Fibroblast of mammary gland (primary cell): ENCODE data around the gene MRPL12.

Source experiments
- DNase-seq: peaks from one replicate; pipeline ENCODE4 v3.0.0-alpha.2; 2010; ENCODE audit warnings: low read depth
- H3K4me3 ChIP-seq: 2 replicates; pipeline ENCODE4 v1.5.1; 2011; ENCODE audit warnings: low read depth, mild to moderate bottlenecking, low read length, moderate library complexity; ENCODE audit not compliant: control insufficient read depth
- CTCF ChIP-seq: conservative IDR thresholded peaks from 2 replicates; pipeline ENCODE4 v1.5.1; 2011; ENCODE audit warnings: low read depth, low read length, inconsistent platforms; ENCODE audit not compliant: control insufficient read depth, insufficient read depth

Gene MRPL12

GRCh38 chr17:81706757-81707624 lies 3.8 kb downstream of the MRPL12 start:
- TF ChIP-seq CTCF, result no peak
- no peak for DNase-seq

GRCh38 chr17:81707725-81708646 lies 4.8 kb downstream of the MRPL12 start:
- DNase-seq, result no peak
- no peak overlapping the region for H3K4me3 ChIP-seq
- TF ChIP-seq CTCF, result no peak

More at GRCh38 chr17:81706757-81707624, 3.8 kb downstream of the MRPL12 start:
- no peak overlapping the region for H3K4me3 ChIP-seq

- TF ChIP-seq CTCF, result no peak
- no peak for DNase-seq
- H3K4me3 ChIP-seq, result no peak overlapping the region
Measured at GRCh38 chr17:81708739-81709185, 5.6 kb downstream of the MRPL12 start.

- no peak overlapping the region for H3K4me3 ChIP-seq
- DNase-seq, result peak; percentile 37
- no peak for TF ChIP-seq CTCF
Measured at GRCh38 chr17:81710514-81711308, 7.5 kb downstream of the MRPL12 start.

- H3K4me3 ChIP-seq, result peak within 1 kb of the TSS; percentile 54
- peak; percentile 63 for DNase-seq
- no peak for TF ChIP-seq CTCF
Measured at GRCh38 chr17:81711814-81712467, 8.8 kb downstream of the MRPL12 start, which contains the start of gene SLC25A10. Gene SLC25A10, plus strand, starts transcription at chr17:81712284. Its CDS starts 143 bp downstream, at chr17:81712427.
